Measurements from ENCODE around the gene BORCS5.

DNA sequence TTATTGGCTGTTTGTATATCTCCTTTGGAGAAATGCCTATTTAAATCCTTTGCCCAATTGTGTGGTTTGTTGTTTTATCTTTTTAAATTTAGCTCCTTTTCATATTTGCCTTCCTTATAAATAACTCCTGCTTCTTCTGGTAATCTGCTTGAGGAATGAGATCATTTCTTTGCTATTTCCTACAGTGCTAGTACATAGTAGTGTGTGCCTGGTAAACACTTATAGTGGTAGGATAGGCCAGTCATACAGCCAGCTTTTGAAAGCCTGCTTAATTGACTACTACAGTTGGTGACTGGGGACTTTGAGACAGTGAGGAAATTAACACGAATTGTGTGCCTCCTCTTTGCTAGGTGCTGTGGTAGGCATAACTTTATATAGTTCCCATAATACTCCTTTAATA is 68.7 kb downstream of the BORCS5 start:
- TF ChIP-seq, protein P1, sequence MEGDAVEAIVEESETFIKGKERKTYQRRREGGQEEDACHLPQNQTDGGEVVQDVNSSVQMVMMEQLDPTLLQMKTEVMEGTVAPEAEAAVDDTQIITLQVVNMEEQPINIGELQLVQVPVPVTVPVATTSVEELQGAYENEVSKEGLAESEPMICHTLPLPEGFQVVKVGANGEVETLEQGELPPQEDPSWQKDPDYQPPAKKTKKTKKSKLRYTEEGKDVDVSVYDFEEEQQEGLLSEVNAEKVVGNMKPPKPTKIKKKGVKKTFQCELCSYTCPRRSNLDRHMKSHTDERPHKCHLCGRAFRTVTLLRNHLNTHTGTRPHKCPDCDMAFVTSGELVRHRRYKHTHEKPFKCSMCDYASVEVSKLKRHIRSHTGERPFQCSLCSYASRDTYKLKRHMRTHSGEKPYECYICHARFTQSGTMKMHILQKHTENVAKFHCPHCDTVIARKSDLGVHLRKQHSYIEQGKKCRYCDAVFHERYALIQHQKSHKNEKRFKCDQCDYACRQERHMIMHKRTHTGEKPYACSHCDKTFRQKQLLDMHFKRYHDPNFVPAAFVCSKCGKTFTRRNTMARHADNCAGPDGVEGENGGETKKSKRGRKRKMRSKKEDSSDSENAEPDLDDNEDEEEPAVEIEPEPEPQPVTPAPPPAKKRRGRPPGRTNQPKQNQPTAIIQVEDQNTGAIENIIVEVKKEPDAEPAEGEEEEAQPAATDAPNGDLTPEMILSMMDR (IDR thresholded peaks at IDR 0.05), result no peak
- no peak for TF ChIP-seq EZH2 (IDR thresholded peaks at IDR 0.05; ENCODE audit: borderline replicate concordance, insufficient read depth, low read depth, low read length, poor library complexity, severe bottlenecking)
